ENCODE results near the gene SIK3.

Gene SIK3

GRCh38 chr11:116991491-116991890 lies 106.7 kb downstream of the SIK3 start:
- DNase-seq (ENCODE audit: extremely low read depth, low read depth): no peak
- TF ChIP-seq CTCF (IDR thresholded peaks at IDR 0.05; ENCODE audit: low read depth, low read length): no peak

GRCh38 chr11:116990811-116991210 lies 107.4 kb downstream of the SIK3 start:
- TF ChIP-seq CTCF (IDR thresholded peaks at IDR 0.05; ENCODE audit: low read depth, low read length): no peak
- DNase-seq (ENCODE audit: extremely low read depth, low read depth): no peak

- DNase-seq (ENCODE audit: extremely low read depth, low read depth): peak; percentile 41
- no peak for TF ChIP-seq CTCF (IDR thresholded peaks at IDR 0.05; ENCODE audit: low read depth, low read length)
Observed at GRCh38 chr11:116990061-116990473, 108.2 kb downstream of the SIK3 start.

- TF ChIP-seq CTCF (IDR thresholded peaks at IDR 0.05; ENCODE audit: low read depth, low read length): no peak
- DNase-seq (ENCODE audit: extremely low read depth, low read depth): no peak
Observed at GRCh38 chr11:116989184-116989583, 109.0 kb downstream of the SIK3 start.

GRCh38 chr11:116986521-116987105 lies 111.6 kb downstream of the SIK3 start:
- TF ChIP-seq CTCF (IDR thresholded peaks at IDR 0.05; ENCODE audit: low read depth, low read length): no peak
- DNase-seq (ENCODE audit: extremely low read depth, low read depth): peak; percentile 30

- no peak for TF ChIP-seq CTCF (IDR thresholded peaks at IDR 0.05; ENCODE audit: low read depth, low read length)
- peak; percentile 76 for DNase-seq (ENCODE audit: extremely low read depth, low read depth)
Observed at GRCh38 chr11:116984589-116984988, 113.6 kb downstream of the SIK3 start.

- no peak for TF ChIP-seq CTCF (IDR thresholded peaks at IDR 0.05; ENCODE audit: low read depth, low read length)
- DNase-seq (ENCODE audit: extremely low read depth, low read depth): no peak
Observed at GRCh38 chr11:116984186-116984585, 114.0 kb downstream of the SIK3 start.

Measured in AG09319 (cell line).